ENCODE data around the gene PDE4B. TPM values are rescaled to one million over a fixed set of nuclear protein-coding genes. Genes with fewer than 3 reads are reported as not detected.

The PDE4B gene
- total RNA-seq, 2 experiments from 2014 or later: 42.2 to 71.2 TPM

- Mint-ChIP-seq H3K36me3 (peaks cover 61% of the 10 kb centered on the region), H3K9me3 (ENCODE audit: low read depth) (no peaks in the 10 kb centered on the region), H3K27ac (peak overlapping the region; percentile 85), H3K4me3 (peak overlapping the region; percentile 73), H3K27me3 (no peaks in the 10 kb centered on the region), H3K4me1 (peaks cover 70% of the 10 kb centered on the region)
- DNase-seq (no peak), ATAC-seq (no peak)
- CTCF ChIA-PET: interaction anchor here (1.3 kb wide), 1 partner anchor 11 kb away, joined by 4 read pairs; no protein-coding TSS in a partner anchor
Observed at GRCh38 chr1:66339944-66340343, 547.2 kb downstream of the PDE4B start.

- Mint-ChIP-seq H3K4me1 (peaks cover 79% of the 10 kb centered on the region), H3K9me3 (ENCODE audit: low read depth) (no peaks in the 10 kb centered on the region)
- ATAC-seq: peak; percentile 10
Observed at GRCh38 chr1:66341446-66342089, 548.9 kb downstream of the PDE4B start.

GRCh38 chr1:66342707-66343106 is 550.0 kb downstream of the PDE4B start:
- Mint-ChIP-seq H3K4me3 (peak overlapping the region; percentile 7), H3K27me3 (no peaks in the 10 kb centered on the region), H3K4me1 (peaks cover 79% of the 10 kb centered on the region), H3K9me3 (ENCODE audit: low read depth) (no peaks in the 10 kb centered on the region), H3K36me3 (peaks cover 55% of the 10 kb centered on the region), H3K27ac (peak overlapping the region; percentile 80)
- ATAC-seq (peak; percentile 32), DNase-seq (no peak)
- CTCF ChIA-PET: interaction anchor here (0.9 to 7.0 kb wide), 11 partner anchors 11 to 103 kb away, joined by 3 to 35 read pairs (median 5); no protein-coding TSS in a partner anchor

More at GRCh38 chr1:66341446-66342089, 548.9 kb downstream of the PDE4B start:
- Mint-ChIP-seq H3K27me3 (no peaks in the 10 kb centered on the region), H3K27ac (peak overlapping the region; percentile 89), H3K4me3 (peak overlapping the region; percentile 56), H3K36me3 (peaks cover 60% of the 10 kb centered on the region)
- CTCF ChIA-PET: interaction anchor here (1.1 to 7.0 kb wide), 9 partner anchors 9 to 104 kb away, joined by 3 to 35 read pairs (median 5); no protein-coding TSS in a partner anchor
- no peak for DNase-seq

GRCh38 chr1:66343569-66344325 is 551.1 kb downstream of the PDE4B start:
- Mint-ChIP-seq H3K27ac (peak overlapping the region; percentile 80), H3K9me3 (ENCODE audit: low read depth) (no peaks in the 10 kb centered on the region), H3K4me3 (peak overlapping the region; percentile 7), H3K36me3 (peaks cover 49% of the 10 kb centered on the region), H3K4me1 (peaks cover 81% of the 10 kb centered on the region), H3K27me3 (no peaks in the 10 kb centered on the region)
- CTCF ChIA-PET: interaction anchor here (0.9 to 7.0 kb wide), 15 partner anchors 10 to 103 kb away, joined by 3 to 35 read pairs (median 5); no protein-coding TSS in a partner anchor
- no peak for DNase-seq
- ATAC-seq: peak; percentile 30

- peaks cover 91% of the 10 kb centered on the region for H3K4me1 Mint-ChIP-seq
- DNase-seq (no peak), ATAC-seq (no peak)
- H3K36me3 Mint-ChIP-seq: peaks cover 38% of the 10 kb centered on the region
- no peaks in the 10 kb centered on the region for H3K9me3 Mint-ChIP-seq (ENCODE audit: low read depth)
- H3K27me3 Mint-ChIP-seq: no peaks in the 10 kb centered on the region
- H3K4me3 Mint-ChIP-seq: peak overlapping the region; percentile 37
- peak overlapping the region; percentile 79 for H3K27ac Mint-ChIP-seq
- CTCF ChIA-PET: interaction anchor here (1.0 to 7.0 kb wide), 14 partner anchors 10 to 100 kb away, joined by 3 to 35 read pairs (median 8); no protein-coding TSS in a partner anchor
Observed at GRCh38 chr1:66346057-66346795, 553.5 kb downstream of the PDE4B start.

DNA sequence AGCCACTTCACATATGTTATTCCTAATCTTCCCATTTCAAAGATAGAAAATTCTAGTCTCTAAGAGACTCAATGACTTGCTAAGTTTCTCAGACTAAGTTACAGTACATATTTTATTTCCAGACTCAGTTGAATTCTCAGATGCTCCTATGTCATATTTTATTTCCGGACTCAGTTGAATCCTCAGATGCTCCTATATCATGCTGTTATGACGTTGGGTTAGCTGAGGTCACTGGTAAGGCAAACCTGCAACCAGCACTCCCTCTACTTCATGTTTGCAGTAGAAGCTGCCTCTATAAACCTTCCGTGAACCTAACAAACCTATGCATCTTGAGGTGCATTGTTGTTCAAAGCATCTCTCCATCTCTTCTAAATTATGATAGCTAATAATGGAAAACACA is 554.2 kb downstream of the PDE4B start:
- DNase-seq: no peak
- Mint-ChIP-seq H3K27me3 (no peaks in the 10 kb centered on the region), H3K27ac (peak overlapping the region; percentile 79), H3K4me3 (peak overlapping the region; percentile 37), H3K4me1 (peaks cover 91% of the 10 kb centered on the region), H3K9me3 (ENCODE audit: low read depth) (no peaks in the 10 kb centered on the region), H3K36me3 (peaks cover 38% of the 10 kb centered on the region)
- CTCF ChIA-PET: interaction anchor here (0.9 to 7.0 kb wide), 14 partner anchors 9 to 99 kb away, joined by 3 to 35 read pairs (median 5); no protein-coding TSS in a partner anchor
- ATAC-seq: no peak

DNA sequence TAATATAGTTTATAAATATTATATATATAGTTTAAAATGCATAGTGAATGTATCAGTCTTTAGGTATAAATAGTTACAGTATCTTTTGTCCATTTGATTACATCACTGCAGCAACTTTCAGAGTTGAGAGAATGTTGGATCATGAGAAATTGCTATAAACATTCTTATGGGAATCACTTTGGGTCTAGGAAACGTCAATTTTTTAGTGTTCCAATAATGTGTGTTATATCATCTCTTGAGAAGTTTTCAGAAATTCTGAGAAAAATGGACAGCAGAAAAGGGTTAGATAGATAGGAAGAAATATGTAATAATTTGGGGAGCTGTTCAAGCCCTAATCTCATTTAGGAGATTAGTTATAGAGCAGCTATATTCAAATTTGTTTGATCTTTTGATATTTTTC is 556.1 kb downstream of the PDE4B start:
- ATAC-seq (no peak), DNase-seq (no peak)
- peak overlapping the region; percentile 91 for H3K27ac Mint-ChIP-seq
- H3K9me3 Mint-ChIP-seq (ENCODE audit: low read depth): no peaks in the 10 kb centered on the region
- CTCF ChIA-PET: interaction anchor here (1.0 to 5.5 kb wide), 5 partner anchors 13 to 96 kb away, joined by 3 to 42 read pairs (median 4); no protein-coding TSS in a partner anchor
- H3K4me3 Mint-ChIP-seq: peak overlapping the region; percentile 76
- peaks cover 96% of the 10 kb centered on the region for H3K4me1 Mint-ChIP-seq
- no peaks in the 10 kb centered on the region for H3K27me3 Mint-ChIP-seq
- H3K36me3 Mint-ChIP-seq: peaks cover 46% of the 10 kb centered on the region

- peak overlapping the region; percentile 76 for H3K4me3 Mint-ChIP-seq
- H3K27me3 Mint-ChIP-seq: no peaks in the 10 kb centered on the region
- CTCF ChIA-PET: interaction anchor here (1.0 to 5.5 kb wide), 8 partner anchors 12 to 96 kb away, joined by 3 to 42 read pairs (median 4); no protein-coding TSS in a partner anchor
- DNase-seq (no peak), ATAC-seq (no peak)
- H3K27ac Mint-ChIP-seq: peak overlapping the region; percentile 91
- H3K9me3 Mint-ChIP-seq (ENCODE audit: low read depth): no peaks in the 10 kb centered on the region
- peaks cover 46% of the 10 kb centered on the region for H3K36me3 Mint-ChIP-seq
- peaks cover 96% of the 10 kb centered on the region for H3K4me1 Mint-ChIP-seq
Observed at GRCh38 chr1:66349242-66349641, 556.5 kb downstream of the PDE4B start.

- ATAC-seq (peak; percentile 61), DNase-seq (peak; percentile 68)
- H3K36me3 Mint-ChIP-seq: peaks cover 46% of the 10 kb centered on the region
- peaks cover 94% of the 10 kb centered on the region for H3K4me1 Mint-ChIP-seq
- peak overlapping the region; percentile 76 for H3K4me3 Mint-ChIP-seq
- CTCF ChIA-PET: interaction anchor here (0.9 to 5.5 kb wide), 16 partner anchors 8 to 102 kb away, joined by 3 to 42 read pairs (median 4); no protein-coding TSS in a partner anchor
- H3K27me3 Mint-ChIP-seq: no peaks in the 10 kb centered on the region
- peak overlapping the region; percentile 91 for H3K27ac Mint-ChIP-seq
- H3K9me3 Mint-ChIP-seq (ENCODE audit: low read depth): no peaks in the 10 kb centered on the region
Observed at GRCh38 chr1:66350001-66350547, 557.4 kb downstream of the PDE4B start.

- Mint-ChIP-seq H3K27me3 (no peaks in the 10 kb centered on the region), H3K9me3 (ENCODE audit: low read depth) (no peaks in the 10 kb centered on the region), H3K36me3 (peaks cover 48% of the 10 kb centered on the region), H3K4me3 (peak overlapping the region; percentile 34), H3K4me1 (peaks cover 92% of the 10 kb centered on the region), H3K27ac (peak overlapping the region; percentile 83)
- CTCF ChIA-PET: interaction anchor here (1.0 to 5.5 kb wide), 9 partner anchors 10 to 103 kb away, joined by 4 to 42 read pairs (median 11); no protein-coding TSS in a partner anchor
- peak; percentile 27 for ATAC-seq
- no peak for DNase-seq
Observed at GRCh38 chr1:66351478-66351877, 558.8 kb downstream of the PDE4B start.

GRCh38 chr1:66351913-66352312 is 559.2 kb downstream of the PDE4B start:
- Mint-ChIP-seq H3K9me3 (ENCODE audit: low read depth) (no peaks in the 10 kb centered on the region), H3K27me3 (no peaks in the 10 kb centered on the region), H3K36me3 (peaks cover 48% of the 10 kb centered on the region), H3K4me3 (peak overlapping the region; percentile 34), H3K4me1 (peaks cover 92% of the 10 kb centered on the region), H3K27ac (peak overlapping the region; percentile 83)
- ATAC-seq (peak; percentile 77), DNase-seq (peak; percentile 67)
- CTCF ChIA-PET: interaction anchor here (1.0 to 5.5 kb wide), 5 partner anchors 10 to 93 kb away, joined by 4 to 42 read pairs (median 17); no protein-coding TSS in a partner anchor

- ATAC-seq (no peak), DNase-seq (no peak)
- peaks cover 54% of the 10 kb centered on the region for H3K36me3 Mint-ChIP-seq
- CTCF ChIA-PET: interaction anchor here (1.0 to 5.5 kb wide), 5 partner anchors 9 to 84 kb away, joined by 3 to 30 read pairs (median 14); no protein-coding TSS in a partner anchor
- H3K4me3 Mint-ChIP-seq: no peak overlapping the region
- H3K9me3 Mint-ChIP-seq (ENCODE audit: low read depth): no peaks in the 10 kb centered on the region
- no peaks in the 10 kb centered on the region for H3K27me3 Mint-ChIP-seq
- H3K27ac Mint-ChIP-seq: peak overlapping the region; percentile 33
- peaks cover 91% of the 10 kb centered on the region for H3K4me1 Mint-ChIP-seq
Observed at GRCh38 chr1:66352792-66353191, 560.1 kb downstream of the PDE4B start.
